HFF-Myc (cell line): ENCODE data around the gene ME3.

ENCODE experiments used
- DNase-seq: peaks from one replicate; pipeline ENCODE4 v3.0.0-alpha.2; 2011; ENCODE audit warnings: low read depth; ENCODE audit errors: extremely low read depth
- H3K4me3 ChIP-seq: replicated peaks from 2 replicates; pipeline ENCODE4 v1.5.1; 2011; ENCODE audit warnings: low read depth, mild to moderate bottlenecking, control low read depth, low read length
- TF ChIP-seq, protein P1 (sequence below): IDR thresholded peaks from 2 replicates; pipeline ENCODE4 v1.5.1; 2012; ENCODE audit warnings: mild to moderate bottlenecking, low read depth, low read length, control low read depth; ENCODE audit errors: missing control alignments

ME3 gene

DNA sequence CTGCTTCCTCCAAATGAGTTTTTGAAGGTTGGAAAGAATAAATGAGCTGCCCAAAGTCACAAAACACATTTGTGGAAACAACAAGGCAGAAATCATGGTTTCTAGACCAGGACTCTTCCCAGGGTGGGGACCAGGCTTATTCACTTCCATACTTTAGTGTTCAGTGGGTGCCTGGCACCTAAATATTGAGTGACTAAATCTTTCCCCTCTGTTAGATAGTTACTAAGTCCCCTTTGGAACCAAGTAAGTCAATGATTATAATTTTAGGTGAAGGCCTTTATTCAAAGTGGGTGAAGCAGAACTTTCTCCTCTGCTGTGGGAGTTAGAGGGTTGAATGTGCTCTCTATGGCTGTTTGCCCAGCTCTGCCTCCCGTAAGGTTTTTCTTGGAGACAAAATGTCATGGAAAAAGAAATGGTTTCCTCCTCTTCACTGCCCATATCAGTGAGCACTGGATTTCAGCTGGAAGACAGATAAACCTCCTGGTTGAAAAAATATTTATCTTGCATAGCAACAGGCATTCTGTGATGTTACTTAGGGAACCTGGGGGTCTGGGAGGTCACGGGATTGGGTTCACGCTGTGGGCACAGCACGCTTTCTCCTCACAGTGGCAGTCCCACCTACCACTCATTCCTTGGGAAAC is 179.9 kb downstream of the ME3 start:
- TF ChIP-seq, protein P1, sequence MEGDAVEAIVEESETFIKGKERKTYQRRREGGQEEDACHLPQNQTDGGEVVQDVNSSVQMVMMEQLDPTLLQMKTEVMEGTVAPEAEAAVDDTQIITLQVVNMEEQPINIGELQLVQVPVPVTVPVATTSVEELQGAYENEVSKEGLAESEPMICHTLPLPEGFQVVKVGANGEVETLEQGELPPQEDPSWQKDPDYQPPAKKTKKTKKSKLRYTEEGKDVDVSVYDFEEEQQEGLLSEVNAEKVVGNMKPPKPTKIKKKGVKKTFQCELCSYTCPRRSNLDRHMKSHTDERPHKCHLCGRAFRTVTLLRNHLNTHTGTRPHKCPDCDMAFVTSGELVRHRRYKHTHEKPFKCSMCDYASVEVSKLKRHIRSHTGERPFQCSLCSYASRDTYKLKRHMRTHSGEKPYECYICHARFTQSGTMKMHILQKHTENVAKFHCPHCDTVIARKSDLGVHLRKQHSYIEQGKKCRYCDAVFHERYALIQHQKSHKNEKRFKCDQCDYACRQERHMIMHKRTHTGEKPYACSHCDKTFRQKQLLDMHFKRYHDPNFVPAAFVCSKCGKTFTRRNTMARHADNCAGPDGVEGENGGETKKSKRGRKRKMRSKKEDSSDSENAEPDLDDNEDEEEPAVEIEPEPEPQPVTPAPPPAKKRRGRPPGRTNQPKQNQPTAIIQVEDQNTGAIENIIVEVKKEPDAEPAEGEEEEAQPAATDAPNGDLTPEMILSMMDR = no peak
- no peak overlapping the region for H3K4me3 ChIP-seq
- no peak for DNase-seq

DNA sequence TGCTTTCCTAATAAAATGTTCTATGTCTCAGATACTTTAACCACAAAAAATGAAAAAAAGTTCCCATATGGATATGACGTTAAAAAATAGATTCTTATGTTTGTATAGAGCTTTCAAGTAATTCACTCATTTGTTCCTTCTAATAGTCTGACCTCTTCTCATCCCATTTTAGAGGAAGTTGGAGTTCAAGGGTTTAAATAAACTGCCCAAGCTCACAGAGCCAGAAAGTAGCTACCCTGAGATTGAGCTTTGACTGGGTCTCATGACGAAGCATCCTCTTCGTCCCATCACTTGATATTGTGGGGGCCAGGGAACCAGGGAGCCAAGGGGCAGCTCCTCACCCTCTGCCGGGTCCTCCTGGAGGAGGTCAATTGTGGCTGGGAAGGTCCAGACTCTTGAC is 181.4 kb downstream of the ME3 start:
- DNase-seq = no peak
- TF ChIP-seq, protein P1 = no peak
- H3K4me3 ChIP-seq = no peak overlapping the region

DNA sequence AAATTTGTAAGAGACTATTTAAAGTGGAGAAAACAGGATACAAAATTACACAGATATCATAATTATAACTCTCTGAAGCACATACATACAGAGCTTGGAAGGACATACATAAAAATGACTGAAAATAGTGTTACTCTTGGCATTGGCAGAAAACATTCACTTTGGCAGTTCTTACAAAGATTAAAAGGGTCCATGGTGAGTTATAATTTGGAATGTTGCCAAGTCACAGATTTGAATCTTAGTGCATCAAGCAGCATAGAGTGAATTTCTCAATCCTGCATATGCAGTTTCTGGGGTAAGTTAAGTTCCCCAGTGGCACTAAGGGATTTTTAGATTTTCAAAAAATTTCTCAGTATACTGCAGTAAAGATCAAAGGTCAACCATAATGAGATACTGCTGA is 181.8 kb downstream of the ME3 start:
- TF ChIP-seq, protein P1 = no peak
- no peak overlapping the region for H3K4me3 ChIP-seq
- DNase-seq = no peak

DNA sequence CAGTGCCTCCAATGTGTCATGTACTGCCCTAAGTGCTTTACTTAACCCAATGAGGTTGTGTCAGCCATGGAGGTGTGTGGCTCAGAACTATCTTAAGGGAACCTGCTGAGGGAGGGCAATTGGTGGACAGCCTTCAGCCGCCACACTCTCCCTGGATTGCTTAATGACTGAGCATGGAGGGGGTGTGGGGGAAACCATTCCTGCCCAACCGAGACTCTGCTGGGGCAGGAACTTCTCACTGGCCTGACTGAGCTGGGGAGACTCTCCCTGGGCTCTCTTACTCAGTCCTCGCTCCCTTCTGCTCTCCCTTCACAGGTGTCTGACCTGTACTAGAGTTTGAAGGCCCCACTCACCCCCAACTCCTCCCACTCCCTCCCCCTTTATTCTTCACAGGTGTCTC is 183.0 kb downstream of the ME3 start:
- TF ChIP-seq, protein P1 = no peak
- no peak for DNase-seq
- no peak overlapping the region for H3K4me3 ChIP-seq

DNA sequence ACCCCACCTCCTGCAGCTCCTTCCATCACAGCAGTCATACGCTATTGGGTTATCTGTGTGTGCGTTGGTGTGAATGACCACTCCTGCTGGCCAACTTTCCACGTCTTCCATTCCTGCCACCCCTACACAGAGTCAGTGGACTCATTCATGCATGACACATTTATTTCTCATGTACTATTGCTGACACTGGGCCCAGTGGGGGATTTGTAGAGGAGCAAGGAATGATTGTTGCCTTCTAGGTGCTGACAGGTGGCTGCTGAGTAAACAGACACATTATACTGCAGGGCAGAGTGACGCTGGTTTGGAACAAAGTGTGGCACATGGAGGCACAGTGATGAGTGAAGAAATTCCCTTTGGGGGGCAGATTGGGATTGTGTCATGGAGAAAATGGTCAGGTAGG is 183.9 kb downstream of the ME3 start:
- DNase-seq = no peak
- TF ChIP-seq, protein P1 = no peak

DNA sequence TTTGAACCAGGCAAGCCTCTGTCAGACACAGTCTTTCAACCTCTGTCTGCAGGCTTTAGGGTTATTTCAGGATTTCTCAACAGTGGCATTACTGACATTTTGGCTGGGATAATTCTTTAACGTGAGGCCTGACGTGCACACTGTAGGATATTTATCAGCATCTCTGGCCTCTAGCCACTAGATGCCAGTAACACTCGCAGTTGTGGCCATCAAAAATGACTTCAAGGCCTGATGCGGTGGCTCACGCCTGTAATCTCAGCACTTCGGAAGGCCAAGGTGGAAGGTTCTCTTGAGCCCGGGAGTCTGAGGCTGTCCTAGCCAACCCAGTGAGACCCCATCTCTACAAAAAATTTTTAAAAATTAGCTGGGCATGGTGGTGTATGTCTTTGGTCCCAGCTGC is 184.7 kb downstream of the ME3 start:
- no peak for DNase-seq
- TF ChIP-seq, protein P1 = no peak
- no peak overlapping the region for H3K4me3 ChIP-seq

More for the DNA sequence above, 183.9 kb downstream of the ME3 start:
- no peak overlapping the region for H3K4me3 ChIP-seq
